ENCODE measurements around the gene OBSCN.

The OBSCN gene

GRCh38 chr1:228190778-228191177, 17.1 kb upstream of the OBSCN start:
- DNase-seq (ENCODE audit: low read depth): no peak

- DNase-seq (ENCODE audit: low read depth): no peak
Measured at GRCh38 chr1:228194436-228194835, 13.4 kb upstream of the OBSCN start.

- no peak for DNase-seq (ENCODE audit: low read depth)
Measured at GRCh38 chr1:228194921-228195812, 12.7 kb upstream of the OBSCN start.

GRCh38 chr1:228197555-228198147, 10.2 kb upstream of the OBSCN start:
- DNase-seq (ENCODE audit: low read depth): no peak

- no peak for DNase-seq (ENCODE audit: low read depth)
Measured at GRCh38 chr1:228198977-228199590, 8.8 kb upstream of the OBSCN start.

GRCh38 chr1:228204958-228205357, 2.9 kb upstream of the OBSCN start:
- no peak for DNase-seq (ENCODE audit: low read depth)

- no peak for DNase-seq (ENCODE audit: low read depth)
Measured at GRCh38 chr1:228205526-228206436, 2.1 kb upstream of the OBSCN start.

- no peak for DNase-seq (ENCODE audit: low read depth)
Measured at GRCh38 chr1:228206582-228207351, 1.1 kb upstream of the OBSCN start.

- DNase-seq (ENCODE audit: low read depth): no peak
Measured at GRCh38 chr1:228207381-228207810, 448 bp upstream of the OBSCN start.

- DNase-seq (ENCODE audit: low read depth): no peak
Measured at GRCh38 chr1:228208831-228209551, 1.1 kb downstream of the OBSCN start.

- DNase-seq (ENCODE audit: low read depth): no peak
Measured at GRCh38 chr1:228209657-228210056, 1.8 kb downstream of the OBSCN start.

- DNase-seq (ENCODE audit: low read depth): no peak
Measured at GRCh38 chr1:228210076-228210651, 2.3 kb downstream of the OBSCN start.

- no peak for DNase-seq (ENCODE audit: low read depth)
Measured at GRCh38 chr1:228210712-228211530, 3.1 kb downstream of the OBSCN start.

- DNase-seq (ENCODE audit: low read depth): no peak
Measured at GRCh38 chr1:228211531-228212414, 3.9 kb downstream of the OBSCN start.

- DNase-seq (ENCODE audit: low read depth): no peak
Measured at GRCh38 chr1:228212415-228212965, 4.6 kb downstream of the OBSCN start.

GRCh38 chr1:228212966-228213844, 5.4 kb downstream of the OBSCN start:
- peak; percentile 88 for DNase-seq (ENCODE audit: low read depth)
